ENCODE results near the gene PIGH. TPM values are rescaled to one million over a fixed set of nuclear protein-coding genes. Genes with fewer than 3 reads are reported as not detected.
"Not testable (repeated sequence)": the region's sequence is repeated elsewhere in the genome, so short reads cannot be mapped to it uniquely, and the experiment has no call there.

The PIGH gene
- polyA plus RNA-seq, 12 donors: 12.6 to 18.2 (median 15.7) TPM; not detected in 2

- DNase-seq: peak; percentile 79
Observed at GRCh38 chr14:67619446-67620216, 19.6 kb upstream of the PIGH start, which contains the start of gene ARG2. Gene ARG2 (plus strand): TSS chr14:67619920. CDS start chr14:67619978, 58 bp downstream.

- peak; percentile 65 for DNase-seq
Observed at GRCh38 chr14:67618617-67619063, 18.6 kb upstream of the PIGH start.

DNA sequence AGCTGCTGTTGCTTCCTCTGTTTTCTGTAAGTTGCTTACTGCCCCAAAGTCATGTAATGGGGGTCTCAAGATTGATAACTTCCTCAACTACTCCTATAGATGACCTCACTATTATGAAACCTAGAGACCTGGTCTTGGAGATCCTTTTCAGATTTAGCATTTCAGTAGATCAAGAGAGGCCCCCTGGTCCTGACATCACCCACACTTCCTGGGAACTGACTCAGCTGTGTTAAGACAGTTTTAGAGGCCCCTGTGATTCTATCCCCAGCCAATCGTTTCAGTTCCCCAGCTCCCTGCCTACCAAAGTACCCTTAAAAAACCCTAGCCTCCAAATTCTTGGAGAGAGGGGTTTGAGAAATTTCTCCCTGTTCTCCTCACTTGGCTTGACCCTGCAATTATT, 10.4 kb upstream of the PIGH start:
- DNase-seq: no peak

GRCh38 chr14:67609642-67610310, 9.7 kb upstream of the PIGH start:
- no peak for DNase-seq

- DNase-seq: no peak
Observed at GRCh38 chr14:67607646-67608045, 7.6 kb upstream of the PIGH start.

DNA sequence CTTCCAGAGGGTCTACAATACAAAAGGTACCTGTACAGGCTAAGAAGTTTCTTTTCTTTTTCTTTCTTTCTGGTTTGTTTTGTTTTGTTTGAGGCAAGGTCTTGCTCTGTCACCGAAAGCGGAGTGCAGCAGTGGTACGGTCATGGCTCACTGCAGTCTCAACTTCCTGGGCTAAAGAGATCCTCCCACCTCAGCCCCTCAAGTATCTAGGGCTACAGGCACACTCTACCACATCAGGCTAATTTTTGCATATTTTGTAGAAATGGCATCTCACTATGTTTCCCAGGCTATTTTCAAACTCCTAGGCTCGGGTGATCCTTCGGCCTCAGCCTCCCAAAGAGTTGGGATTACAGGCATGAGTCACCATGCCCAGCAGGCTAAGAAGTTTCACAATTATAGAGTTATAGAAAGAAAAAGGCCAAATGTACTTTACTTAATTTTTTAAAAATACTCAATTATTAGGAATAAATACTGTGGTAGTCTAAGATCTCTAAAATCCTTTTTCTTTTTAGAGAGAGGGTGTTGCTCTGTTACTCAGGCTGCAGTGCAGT, 3.0 kb upstream of the PIGH start:
- DNase-seq: no peak

GRCh38 chr14:67602076-67602475, 2.0 kb upstream of the PIGH start:
- DNase-seq: no peak

GRCh38 chr14:67600562-67600974, 500 bp upstream of the PIGH start:
- DNase-seq: not testable (repeated sequence)

DNA sequence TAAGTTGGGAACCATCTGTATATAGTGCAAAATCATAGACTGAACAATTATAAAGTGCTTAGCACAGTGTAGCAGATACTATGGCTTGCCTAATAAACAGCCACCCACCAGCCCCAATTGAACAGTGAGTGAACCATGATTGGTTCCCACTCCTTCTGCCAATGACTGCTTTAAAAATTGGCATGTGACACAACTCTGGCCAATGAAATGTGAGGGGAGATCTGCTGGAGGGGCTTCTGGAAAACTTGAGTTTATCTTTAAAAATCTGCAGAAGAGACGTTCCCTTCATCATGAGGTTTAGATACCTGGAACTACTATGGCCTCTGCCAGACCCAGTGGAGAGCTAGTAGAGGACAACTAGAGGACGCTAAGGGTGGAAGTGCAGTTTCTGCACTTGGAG, 4.7 kb downstream of the PIGH start:
- no peak for DNase-seq

- not testable (repeated sequence) for DNase-seq
Observed at GRCh38 chr14:67593650-67594049, 6.4 kb downstream of the PIGH start.

GRCh38 chr14:67589204-67589770, 10.8 kb downstream of the PIGH start:
- no peak for DNase-seq

GRCh38 chr14:67586369-67586768, 13.7 kb downstream of the PIGH start:
- DNase-seq: no peak

DNA sequence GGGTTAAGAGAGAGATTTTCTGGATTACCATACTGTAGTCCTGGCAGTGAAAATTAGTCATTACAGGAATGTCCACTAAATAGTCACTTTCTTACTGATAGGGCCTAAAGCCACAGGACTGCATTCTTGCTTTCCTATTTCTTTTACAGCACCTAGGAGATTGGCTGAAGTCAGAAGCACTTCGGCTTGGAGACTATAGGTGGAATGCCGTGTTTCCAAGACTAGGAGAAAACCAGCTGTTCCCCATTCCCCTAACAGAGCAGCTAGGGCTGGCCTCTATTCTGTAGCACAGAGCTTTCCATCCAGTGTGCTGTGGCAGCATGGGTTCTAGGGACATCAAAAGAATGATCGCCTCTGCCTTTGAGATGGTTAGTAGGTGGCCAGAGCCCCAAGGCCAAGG, 15.1 kb downstream of the PIGH start:
- no peak for DNase-seq

DNA sequence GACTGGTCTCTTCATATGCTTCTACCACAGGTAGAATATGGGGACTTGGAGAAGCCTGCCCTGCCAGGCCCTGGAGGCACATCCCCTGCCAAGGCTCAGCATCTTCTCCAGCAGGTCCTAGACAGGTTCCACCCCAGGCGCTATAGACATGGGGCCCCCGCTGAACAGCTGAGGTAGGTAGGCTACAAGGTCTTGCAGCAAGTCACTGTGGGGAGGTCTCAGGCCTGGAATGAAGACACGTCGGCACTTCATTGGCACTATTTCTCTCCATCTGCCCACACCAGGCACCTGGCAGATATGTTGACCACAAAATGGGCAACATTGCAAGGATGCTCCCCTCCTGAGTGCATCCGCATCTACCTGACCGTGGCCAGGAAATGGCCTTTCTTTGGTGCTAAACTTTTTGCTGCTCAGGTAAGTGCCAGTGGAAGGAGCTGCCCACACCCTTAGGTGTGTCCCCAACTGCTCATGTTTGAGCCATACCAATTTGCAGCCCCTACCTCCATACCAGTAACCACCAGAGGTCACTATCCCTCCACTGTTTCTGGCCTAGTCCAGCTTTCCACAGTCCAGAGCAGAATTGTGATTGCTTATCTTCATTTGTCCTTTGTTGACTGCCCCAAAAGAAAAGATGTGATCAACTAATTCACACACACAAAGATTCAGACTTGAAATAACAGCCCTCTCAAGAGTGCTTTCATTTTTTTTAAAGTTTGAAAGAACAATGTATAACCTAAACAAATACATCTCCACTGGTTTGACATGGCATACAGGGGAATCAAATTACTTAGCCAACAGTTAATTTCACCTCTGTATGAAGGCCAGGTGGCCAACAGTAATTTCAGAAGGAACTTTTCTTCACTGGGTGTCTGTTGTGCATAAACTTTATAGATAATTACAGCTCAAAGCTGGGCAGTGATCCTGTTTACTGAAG, 16.1 kb downstream of the PIGH start:
- peak; percentile 35 for DNase-seq

DNA sequence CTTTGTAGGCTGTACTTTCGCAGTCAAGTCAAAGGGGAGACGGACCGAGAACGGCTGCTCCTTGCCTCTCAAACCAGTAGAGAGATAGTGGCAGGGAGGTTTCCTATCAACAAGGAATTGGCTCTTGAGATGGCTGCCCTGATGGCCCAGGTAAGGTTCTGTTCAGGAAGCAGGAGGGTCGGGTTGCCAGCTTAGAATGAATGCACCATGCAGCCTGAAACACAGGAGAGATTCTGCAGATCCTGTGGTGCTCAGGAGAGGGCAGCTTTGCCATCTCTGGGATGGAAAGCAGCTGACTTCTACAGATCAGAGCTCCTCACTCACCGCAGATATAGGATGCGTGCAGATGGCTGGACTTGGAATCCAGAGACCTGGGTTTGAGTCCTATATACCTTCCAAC, 18.0 kb downstream of the PIGH start:
- DNase-seq: no peak

GRCh38 chr14:67581643-67582042, 18.4 kb downstream of the PIGH start:
- DNase-seq: no peak

GRCh38 chr14:67580336-67581171, 19.5 kb downstream of the PIGH start:
- no peak for DNase-seq

DNA sequence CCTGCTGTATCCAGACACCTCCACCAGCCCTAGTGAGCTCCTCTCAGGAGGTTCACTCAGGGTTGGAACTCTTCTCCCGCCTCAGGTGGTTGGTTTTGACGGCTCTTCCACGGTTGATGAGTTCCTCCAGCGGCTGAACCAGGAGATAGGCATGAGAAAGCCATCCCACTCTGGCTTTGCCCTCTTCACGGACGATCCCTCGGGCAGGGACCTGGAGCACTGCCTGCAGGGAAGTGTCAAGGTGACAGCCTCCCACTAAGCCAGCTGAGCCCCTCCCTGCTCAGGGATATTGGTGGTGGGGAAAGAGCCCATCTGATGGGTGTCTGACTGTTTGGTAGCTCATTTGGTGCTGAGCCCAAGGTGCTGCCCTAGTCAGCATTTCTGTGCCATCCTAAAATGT, 20.4 kb downstream of the PIGH start:
- DNase-seq: no peak

DNA sequence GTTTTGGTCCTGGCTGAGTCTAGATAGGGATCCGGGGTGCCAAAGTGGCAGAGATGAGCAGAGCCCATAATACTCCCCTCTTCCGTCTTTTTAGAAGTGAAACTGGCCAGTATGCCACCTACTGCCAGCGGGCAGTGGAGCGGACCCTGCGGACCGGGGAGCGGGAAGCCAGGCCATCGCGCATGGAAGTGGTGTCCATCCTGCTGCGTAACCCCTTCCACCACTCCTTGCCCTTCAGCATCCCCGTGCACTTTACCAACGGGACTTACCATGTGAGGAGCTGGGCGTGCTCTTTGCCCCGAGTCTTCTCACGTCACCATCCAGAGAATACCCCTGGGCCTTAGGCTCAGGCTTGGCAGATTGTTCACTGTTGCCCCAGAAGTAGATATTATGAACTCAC, 21.0 kb downstream of the PIGH start:
- no peak for DNase-seq

Data from muscle of arm (tissue), 12 donors.